Lower leg skin (tissue), 4 donors: ENCODE results near the gene LRP1B. TPM values are rescaled to one million over a fixed set of nuclear protein-coding genes. Genes with fewer than 3 reads are reported as not detected.

Experiments used
- DNase-seq, 2 donors: peaks; one replicate each; pipeline ENCODE4 v3.0.0-alpha.2; 2019; ENCODE audit warnings: low spot score in 2 of 2
- H3K4me3 ChIP-seq: fragments of 200-600 bp; sonication (generic); 2 replicates; pipeline ENCODE4 v1.5.1; 2017; ENCODE audit warnings: mild to moderate bottlenecking, low read depth; ENCODE audit not compliant: poor library complexity, severe bottlenecking
- POLR2A ChIP-seq, 2 donors: fragments of 450-650 bp; IDR thresholded peaks; one replicate each; pipeline ENCODE4 v1.6.1; 2016 to 2017; ENCODE audit warnings: antibody characterized with exemption in 2 of 2, mild to moderate bottlenecking in 1 of 2, moderate library complexity in 1 of 2
- WGBS, 2 donors: methylation state at CpG; one replicate each; pipeline ENCODE4 v1.1.5; 2018; 5-methylcytosine and 5-hydroxymethylcytosine counted together
- intact Hi-C: fragments of 100-400 bp; cut with DNase I; formaldehyde crosslinking; loops from one replicate; pipeline ENCODE4 v1.15.0; 2023; ENCODE audit warnings: low total_unique reads
- total RNA-seq, 4 donors: library from RNA; depleted of rRNA; stranded (reverse); fragments of >200 nt; gene quantifications; one replicate each; pipeline ENCODE4 v1.1.0, GENCODE V29; 2016
- TF ChIP-seq, protein P1 (sequence below), 3 donors: fragments of 450-650 bp; IDR thresholded peaks; one replicate each; pipeline ENCODE4 v1.5.1; 2016; ENCODE audit warnings: antibody characterized with exemption in 3 of 3, mild to moderate bottlenecking in 3 of 3, moderate library complexity in 2 of 3

LRP1B gene
- total RNA-seq, 4 donors from 2014 or later: 0.80 to 1.6 (median 1.0) TPM

DNA sequence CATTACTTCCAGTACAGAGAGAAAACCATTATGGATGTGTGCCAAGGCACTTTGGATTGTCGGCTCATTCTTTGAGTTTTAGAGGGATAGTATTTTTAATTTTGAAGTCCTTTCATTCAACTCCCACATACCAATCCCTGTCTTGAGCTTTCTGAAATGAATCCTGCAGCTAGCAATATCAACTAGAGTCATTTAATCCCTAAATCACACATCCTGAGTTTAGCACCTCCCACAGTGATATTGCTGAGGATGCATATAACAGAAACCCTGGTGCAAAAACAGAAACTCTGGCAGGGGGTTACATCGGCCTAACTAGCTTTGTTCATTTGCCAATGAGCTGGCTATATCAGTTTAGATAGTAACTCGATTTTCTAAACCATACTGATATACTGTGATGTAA lies 427.3 kb downstream of the LRP1B start:
- WGBS, 2 donors: 47 to 52% methylated on average over 3 of the region's 3 CpGs
- TF ChIP-seq, protein P1, sequence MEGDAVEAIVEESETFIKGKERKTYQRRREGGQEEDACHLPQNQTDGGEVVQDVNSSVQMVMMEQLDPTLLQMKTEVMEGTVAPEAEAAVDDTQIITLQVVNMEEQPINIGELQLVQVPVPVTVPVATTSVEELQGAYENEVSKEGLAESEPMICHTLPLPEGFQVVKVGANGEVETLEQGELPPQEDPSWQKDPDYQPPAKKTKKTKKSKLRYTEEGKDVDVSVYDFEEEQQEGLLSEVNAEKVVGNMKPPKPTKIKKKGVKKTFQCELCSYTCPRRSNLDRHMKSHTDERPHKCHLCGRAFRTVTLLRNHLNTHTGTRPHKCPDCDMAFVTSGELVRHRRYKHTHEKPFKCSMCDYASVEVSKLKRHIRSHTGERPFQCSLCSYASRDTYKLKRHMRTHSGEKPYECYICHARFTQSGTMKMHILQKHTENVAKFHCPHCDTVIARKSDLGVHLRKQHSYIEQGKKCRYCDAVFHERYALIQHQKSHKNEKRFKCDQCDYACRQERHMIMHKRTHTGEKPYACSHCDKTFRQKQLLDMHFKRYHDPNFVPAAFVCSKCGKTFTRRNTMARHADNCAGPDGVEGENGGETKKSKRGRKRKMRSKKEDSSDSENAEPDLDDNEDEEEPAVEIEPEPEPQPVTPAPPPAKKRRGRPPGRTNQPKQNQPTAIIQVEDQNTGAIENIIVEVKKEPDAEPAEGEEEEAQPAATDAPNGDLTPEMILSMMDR (IDR thresholded peaks at IDR 0.05): no peak
- TF ChIP-seq POLR2A (IDR thresholded peaks at IDR 0.05): no peak
- no peak overlapping the region for H3K4me3 ChIP-seq
- intact Hi-C loops: no loop called here
- DNase-seq: no peak

DNA sequence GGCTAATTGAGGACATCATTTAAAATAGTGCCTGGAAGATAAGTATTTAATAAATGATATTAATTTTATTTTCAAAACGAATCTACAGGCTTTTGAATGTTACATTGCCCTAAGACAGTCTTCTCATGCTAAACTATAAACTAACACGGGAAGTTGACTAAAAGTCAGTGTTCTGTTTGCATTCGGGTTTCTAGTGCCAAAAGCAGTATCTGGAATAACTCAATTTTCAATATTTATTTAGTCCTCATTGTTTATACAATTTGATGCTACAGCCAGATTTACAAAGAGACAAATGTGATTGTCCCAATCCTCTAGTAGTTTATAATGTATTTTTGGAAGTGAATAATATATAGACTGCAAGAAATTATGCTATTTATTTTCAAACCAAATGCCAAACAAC lies 429.2 kb downstream of the LRP1B start:
- intact Hi-C loops: no loop called here
- H3K4me3 ChIP-seq: no peak overlapping the region
- DNase-seq: no peak
- 66 to 71% methylated on average over 3 of the region's 3 CpGs for WGBS, 2 donors
- TF ChIP-seq, protein P1 (IDR thresholded peaks at IDR 0.05): no peak
- no peak for TF ChIP-seq POLR2A (IDR thresholded peaks at IDR 0.05)

DNA sequence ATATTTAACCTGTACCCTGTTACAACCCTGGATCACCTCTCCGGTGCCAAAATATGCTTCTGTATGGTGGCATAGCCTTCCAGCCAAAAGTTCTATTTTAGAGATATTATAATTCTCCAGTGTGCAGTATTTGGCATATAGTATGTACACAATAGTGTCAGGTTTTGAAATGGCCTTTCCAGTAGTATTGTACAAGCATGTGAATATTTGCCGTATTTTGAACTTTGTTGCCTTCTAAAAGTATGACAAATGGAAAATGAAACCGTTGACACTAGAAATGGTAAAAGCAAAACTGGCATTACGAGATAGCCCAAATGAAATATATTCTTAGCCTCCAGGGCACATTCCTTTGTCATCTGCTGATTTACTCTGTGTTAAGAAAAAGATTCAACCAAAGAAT lies 431.2 kb downstream of the LRP1B start:
- DNase-seq: no peak
- intact Hi-C loops: no loop called here
- H3K4me3 ChIP-seq: no peak overlapping the region
- TF ChIP-seq, protein P1 (IDR thresholded peaks at IDR 0.05): no peak
- no peak for TF ChIP-seq POLR2A (IDR thresholded peaks at IDR 0.05)
- WGBS, 2 donors: 60 to 61% methylated on average over 4 of the region's 4 CpGs

DNA sequence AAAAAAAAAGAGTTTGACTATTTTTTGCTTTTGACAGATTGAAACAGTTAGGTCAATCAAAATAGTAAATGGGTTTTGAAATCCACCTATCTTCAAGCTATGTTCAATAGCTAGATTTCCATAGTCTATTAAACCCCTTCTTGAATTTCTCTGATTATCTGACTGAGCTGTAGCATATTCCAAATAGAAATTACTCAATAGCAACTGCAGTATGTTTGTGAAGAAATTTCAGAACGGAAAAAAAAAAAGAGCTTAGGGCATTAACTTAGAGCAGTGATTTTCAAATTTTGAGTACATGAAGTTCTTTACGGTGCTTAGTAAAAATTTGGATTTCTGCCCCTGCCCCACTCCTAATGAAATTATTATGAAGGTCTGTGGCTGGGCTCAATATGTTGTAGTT lies 432.3 kb downstream of the LRP1B start:
- no peak for DNase-seq
- 54 to 84% methylated on average over 2 of the region's 2 CpGs for WGBS, 2 donors
- TF ChIP-seq POLR2A (IDR thresholded peaks at IDR 0.05): no peak
- TF ChIP-seq, protein P1 (IDR thresholded peaks at IDR 0.05): no peak
- intact Hi-C loops: no loop called here
- H3K4me3 ChIP-seq: no peak overlapping the region

DNA sequence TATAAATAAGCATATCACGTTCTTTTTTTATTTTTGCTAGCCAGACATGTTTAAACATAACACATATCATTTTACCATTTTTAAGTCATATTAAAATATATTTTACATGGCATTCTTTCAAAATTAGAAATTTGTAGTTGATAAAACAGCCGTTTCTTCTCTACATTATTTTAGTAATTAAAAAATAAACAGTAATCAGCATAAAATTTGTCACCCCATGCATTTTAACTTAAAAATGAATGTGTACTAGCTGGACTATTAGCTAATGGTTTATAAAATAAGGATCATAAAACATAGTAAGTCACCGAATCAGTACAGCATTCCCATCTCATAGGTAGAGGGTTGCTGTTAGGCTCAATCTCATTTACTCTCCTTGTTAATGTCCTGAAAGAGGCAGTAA lies 433.8 kb downstream of the LRP1B start:
- no peak overlapping the region for H3K4me3 ChIP-seq
- 84 to 88% methylated on average over 3 of the region's 3 CpGs for WGBS, 2 donors
- DNase-seq: no peak
- TF ChIP-seq, protein P1 (IDR thresholded peaks at IDR 0.05): no peak
- TF ChIP-seq POLR2A (IDR thresholded peaks at IDR 0.05): no peak
- intact Hi-C loops: no loop called here

DNA sequence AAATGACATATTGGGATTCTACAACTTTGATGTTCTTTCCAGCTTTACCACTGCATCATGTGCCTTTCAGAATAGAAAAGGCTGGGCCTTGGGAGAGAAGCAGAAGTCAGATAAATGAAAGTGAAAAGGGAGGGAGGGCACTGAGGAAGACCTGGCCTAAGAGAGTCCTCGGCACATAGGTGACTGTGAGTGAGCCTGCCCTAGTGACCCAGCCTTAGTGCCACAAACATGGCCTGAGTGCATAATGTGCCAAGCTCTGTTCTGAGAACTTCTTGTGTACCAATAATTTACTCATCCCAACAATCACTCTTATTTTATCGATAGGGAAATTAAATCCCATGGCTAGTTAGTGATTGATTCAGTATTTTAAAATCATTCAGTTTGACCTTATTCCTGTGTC lies 436.6 kb downstream of the LRP1B start:
- no peak overlapping the region for H3K4me3 ChIP-seq
- intact Hi-C loops: no loop called here
- no peak for DNase-seq
- TF ChIP-seq, protein P1 (IDR thresholded peaks at IDR 0.05): no peak
- TF ChIP-seq POLR2A (IDR thresholded peaks at IDR 0.05): no peak
- 86 to 91% methylated on average over 2 of the region's 2 CpGs for WGBS, 2 donors
